Measurements from ENCODE around the gene TSFM.
A peak's percentile ranks its signal among the peaks of the same experiment; 100 is the strongest.

TSFM gene

DNA sequence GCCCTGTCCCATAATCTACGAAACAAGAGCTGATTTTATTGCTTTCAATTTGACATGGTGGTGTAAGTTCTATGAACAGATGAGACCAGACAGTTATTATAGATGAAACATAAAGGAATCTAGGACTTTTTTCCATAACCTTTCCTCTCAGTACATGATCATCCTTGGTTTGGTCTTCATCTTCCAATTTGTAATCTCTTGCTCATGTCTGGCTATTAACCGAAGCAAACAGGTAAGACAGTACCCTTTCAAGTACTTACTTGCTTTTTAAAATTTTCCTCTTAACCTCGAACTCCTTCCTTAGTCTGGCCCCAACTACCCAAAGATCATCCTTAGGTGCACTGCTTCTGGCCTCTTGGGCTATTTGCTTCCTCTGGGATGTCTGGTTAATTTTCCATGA lies 36.6 kb upstream of the TSFM start:
- DNase-seq (ENCODE audit: low read depth, low spot score) = no peak

DNA sequence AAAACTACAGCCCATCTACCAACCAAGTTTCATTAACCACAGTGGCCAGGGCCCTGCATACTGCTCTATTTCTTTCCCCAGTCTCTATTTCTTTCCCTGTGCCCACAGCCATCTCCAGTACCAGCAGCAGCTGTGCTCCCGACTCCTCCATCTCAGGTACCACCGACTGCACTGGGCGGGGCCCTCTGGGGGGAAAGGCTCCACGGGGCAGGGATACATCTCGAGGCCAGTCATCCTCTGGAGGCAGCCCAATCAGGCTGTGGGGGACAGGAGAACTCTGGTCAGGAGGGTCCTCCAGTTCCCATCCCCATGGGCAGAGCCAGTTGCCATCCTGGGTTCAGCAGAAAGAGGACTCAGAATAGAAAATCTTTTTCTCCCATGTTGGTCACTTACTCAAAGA lies 33.5 kb upstream of the TSFM start:
- DNase-seq (ENCODE audit: low read depth, low spot score) = no peak

DNA sequence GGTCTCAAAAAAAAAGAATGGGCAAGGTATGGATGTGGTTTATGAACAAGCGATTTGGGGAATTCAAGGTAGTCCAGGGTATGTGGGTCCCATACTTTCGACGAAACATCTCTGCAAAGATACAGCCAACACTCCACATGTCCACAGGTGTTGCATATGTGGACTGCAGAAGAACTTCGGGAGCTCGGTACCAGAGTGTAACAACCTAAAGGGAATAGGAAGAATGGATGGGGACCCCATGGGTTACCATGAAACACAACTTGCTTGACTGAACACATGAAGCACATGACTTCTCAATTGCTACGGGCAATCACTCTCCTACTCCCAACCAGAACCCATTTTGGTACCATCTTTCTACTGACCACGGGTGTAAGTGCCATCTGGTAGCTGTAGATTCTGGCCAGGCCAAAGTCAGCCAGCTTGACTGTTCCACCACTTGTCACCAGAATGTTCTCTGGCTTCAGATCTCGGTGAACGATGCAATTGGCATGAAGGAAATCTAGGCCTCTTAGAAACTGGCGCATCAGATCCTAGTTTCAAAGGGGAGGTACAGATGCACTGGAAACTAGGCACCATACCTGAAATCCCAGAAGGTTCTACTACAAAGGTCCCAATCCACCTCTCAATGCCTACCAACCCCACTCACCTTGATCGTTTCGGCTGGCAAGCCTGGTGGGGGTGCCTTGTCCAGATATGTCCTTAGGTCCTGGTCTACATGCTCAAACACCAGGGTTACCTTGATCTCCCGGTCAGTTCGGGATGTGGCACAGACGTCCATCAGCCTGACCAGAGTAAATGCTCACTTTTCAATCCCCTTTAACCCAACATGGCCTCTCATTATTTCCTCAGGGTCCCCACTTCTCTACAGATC lies 31.8 kb upstream of the TSFM start:
- DNase-seq (ENCODE audit: low read depth, low spot score) = no peak

DNA sequence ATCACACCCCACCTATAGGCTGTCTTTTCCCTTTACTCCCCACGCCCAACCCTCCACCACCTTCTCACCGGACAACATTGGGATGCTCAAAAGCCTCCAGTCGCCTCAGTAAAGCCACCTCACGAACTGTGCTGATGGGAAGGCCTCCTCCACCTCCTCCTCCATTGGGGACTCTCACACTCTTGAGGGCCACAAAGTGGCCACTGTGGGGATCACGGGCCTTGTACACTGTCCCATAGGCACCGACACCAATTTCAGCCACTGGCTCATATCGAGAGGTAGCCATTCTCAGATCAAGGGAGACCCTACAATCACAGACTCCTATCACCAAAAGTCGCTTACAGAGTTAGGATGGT lies 31.2 kb upstream of the TSFM start:
- no peak for DNase-seq (ENCODE audit: low read depth, low spot score)

DNA sequence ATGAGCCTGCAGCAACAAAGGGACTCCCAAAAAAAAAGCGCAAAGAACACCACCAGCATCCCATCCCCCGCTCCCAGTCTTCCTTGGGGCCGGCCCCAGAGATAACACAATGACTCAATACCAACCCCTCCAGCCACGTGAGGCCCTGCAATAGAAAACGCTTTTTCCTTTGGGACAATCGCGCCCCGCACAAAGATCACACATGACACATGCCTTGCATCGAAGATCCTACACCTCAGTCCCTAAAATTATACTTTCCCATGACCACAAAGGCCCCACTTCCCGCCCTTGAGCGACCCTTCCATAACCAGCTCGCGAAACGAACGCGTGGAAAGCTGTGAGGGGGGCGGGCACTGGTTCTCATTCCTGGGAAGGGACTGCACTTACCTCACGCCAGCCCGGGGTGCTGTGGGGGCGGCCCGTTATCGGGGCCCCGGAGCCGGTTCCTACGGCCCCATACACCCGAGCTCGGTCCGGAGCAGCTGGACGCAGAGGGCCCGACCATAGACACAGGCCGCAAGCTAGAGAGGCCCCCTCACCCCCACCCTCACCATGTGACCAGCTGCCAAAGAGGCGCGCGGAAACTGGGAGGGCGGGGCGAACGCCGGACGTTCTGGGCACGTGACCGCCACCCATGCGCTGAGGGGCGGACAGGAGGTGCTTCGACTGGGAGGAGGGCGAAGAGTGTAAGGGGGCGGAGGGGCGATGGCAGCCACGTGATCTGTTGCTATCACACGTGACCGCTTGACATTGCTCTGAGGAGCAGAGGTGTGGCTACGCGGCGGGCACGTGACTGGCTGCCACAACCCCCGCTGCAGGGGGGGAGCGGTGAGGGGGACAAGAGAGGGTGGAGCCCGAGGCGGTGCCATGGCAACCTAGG lies 30.6 kb upstream of the TSFM start, which contains the start of gene CDK4:
Gene CDK4, minus strand, starts transcription at position 523 of the 880 bp plus-strand sequence. CDS start 593 bp downstream, outside the sequence.
- DNase-seq (ENCODE audit: low read depth, low spot score) = peak; percentile 99

DNA sequence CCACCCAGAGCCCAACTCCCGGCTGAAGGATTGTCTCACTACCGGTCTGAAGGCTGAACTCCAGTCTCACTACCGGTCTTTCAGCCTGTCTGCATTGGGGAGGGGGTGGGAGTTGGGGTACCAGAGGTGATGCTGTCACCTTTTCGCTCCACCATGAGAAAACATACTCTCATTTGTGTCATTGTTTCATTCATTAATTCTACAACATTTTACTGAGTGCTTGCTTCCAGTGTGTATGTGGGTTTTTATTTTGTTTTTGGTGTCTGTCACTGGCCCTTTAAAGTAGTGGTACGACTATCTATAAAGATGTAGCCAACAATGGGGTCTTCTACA lies 30.0 kb upstream of the TSFM start:
- no peak for DNase-seq (ENCODE audit: low read depth, low spot score)

DNA sequence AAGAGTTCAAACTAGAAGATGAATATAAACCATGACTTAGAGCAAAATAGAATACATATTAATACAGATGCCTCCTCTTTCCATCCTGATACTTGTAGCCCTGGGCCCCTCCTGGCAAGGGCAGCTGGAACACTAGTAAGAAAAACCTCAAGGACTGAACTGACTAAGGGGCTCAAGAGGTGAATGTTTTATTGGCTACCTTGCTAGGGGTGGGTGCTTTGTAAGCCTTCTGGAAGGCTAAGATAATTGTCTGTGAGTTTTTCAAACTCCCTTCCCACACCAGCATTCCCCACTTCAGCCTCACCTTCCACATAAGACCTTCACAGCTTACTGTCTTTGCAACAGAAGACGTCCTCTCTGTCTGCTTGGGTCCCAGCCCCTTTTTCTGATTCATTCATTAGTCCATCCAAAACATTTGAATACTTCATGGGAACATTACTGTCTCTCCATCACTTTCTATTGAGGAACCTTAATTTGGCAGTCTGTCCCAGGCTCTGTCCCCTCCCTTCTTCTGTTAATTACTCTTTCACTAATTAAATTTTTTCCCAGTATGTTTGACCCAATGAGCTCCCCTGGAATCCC lies 28.7 kb upstream of the TSFM start:
- DNase-seq (ENCODE audit: low read depth, low spot score) = no peak

DNA sequence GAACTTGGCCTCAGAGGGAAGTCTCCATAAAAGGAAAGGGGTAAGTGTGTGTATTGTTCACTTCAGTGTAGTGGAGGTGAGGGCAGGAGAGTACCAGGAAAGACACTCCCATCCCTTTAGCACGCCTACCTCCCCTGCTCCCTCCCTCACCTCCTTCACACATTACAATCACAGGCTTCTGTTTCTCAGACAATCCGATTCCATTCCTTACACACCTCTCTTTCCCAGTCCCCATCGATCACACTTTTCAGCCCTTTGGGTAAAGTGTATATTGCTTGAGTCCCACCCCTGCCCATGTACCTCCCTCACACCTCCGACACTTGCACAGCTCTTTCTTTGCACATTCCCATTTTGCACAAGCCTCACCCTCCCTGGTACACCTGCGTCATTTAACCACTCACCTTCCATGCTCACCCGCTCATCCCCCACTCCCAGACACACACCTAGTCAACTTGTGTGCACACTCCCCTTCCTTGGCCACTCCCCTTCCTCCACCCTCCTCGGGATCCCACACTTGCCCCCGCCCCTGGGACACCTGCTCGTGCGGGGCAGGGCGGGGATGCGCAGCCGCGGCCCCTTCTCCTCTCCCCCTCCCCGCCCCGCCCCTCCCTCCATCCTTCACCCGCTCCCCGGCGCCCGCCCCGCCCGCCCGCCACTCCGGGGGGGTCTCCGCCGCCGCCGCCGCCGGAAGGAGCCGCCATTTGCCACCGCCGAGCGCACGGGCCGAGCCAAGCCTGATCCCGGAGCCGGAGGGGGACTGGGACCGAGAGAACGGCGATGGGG lies 28.0 kb upstream of the TSFM start, which contains the start of gene MARCHF9:
Gene MARCHF9, plus strand, starts transcription at position 693 of the 783 bp plus-strand sequence. CDS start 426 bp downstream, outside the sequence.
- DNase-seq (ENCODE audit: low read depth, low spot score) = no peak

DNA sequence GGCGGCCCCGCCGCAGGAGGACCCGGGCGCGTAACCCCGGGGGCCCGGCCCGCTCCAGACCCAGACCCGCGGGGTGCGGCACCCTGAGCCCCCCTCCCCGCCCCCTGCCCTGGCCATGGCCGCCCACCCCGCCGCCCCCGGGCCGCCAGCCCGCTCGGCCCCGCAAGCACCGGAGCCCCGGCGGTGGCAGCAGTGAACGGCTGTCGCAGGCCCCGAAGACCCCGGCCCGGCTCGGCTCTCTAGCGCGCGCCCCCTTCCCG lies 27.5 kb upstream of the TSFM start:
- no peak for DNase-seq (ENCODE audit: low read depth, low spot score)

DNA sequence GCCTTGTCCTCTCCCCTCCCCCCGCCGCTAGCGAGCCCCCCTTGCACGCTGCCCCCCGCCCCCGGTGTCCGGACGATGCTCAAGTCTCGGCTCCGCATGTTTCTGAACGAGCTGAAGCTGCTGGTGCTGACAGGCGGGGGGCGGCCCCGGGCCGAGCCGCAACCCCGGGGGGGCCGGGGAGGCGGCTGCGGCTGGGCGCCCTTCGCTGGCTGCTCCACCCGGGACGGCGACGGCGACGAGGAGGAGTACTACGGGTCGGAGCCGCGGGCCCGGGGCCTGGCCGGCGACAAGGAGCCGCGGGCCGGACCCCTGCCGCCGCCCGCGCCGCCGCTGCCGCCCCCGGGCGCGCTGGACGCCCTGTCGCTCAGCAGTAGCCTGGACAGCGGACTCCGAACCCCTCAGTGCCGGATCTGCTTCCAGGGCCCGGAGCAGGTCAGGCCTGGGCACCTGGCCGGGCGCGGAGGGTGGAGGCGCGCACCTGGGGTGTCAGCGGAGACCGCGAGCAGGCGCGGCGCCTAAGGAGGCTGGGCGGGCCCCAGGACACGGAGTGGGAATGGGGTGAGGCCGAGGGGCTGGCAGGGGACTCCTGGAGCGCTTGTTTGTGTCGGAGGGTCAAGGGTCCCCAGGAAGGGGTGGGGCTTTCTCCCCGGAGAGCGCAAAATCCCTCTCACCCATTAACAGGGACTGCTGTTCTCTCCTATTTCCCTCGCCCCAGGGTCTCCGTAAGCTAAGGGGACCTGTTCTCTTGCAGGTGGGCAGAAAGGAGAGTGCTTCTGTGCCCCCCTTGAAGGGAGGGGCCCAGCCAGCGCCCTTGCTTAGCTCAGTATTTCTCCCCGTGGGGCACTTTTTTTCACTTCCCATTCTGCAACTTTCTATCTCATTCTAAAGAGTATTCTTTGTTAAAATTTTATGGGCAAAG lies 26.9 kb upstream of the TSFM start:
- no peak for DNase-seq (ENCODE audit: low read depth, low spot score)

DNA sequence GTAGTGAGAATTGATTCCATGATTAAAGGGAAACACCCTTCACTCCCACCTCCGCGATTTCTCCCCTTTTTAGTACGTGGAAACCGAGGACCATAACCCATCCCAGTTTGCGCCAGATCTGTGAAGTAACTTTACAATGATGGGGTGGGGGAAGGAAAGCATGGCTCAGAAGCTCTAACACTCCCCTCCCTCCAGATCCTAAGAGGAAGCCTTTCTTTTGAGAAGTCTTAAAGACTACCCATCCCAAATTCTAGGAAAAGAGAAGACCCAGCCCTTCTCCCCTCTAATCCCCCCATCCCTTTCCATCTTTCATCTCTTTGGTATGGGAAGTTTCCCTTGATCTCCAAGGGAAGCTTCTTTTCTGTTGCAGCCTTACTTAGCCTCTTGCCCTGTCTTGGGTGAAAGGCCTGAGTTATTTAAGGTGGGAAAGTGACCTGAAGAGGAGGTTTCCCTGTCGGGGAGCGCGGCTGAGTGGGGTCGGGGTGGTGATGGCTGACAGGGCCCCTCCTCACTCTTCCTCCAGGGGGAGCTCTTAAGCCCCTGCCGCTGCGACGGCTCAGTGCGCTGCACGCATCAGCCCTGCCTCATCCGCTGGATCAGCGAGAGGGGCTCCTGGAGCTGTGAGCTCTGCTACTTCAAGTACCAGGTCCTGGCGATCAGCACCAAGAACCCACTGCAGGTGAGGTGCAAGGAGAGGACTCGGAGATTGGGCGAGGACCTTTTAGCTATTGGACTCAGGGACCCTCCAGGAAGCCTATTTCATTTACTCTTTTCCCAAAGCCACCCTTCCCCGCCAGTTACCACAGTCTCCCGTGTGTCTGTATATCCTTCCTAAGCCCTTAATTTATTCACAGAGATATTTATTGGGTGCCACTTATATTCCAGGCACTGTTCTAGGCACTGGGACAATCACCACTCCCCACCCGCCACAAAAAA lies 25.9 kb upstream of the TSFM start:
- no peak for DNase-seq (ENCODE audit: low read depth, low spot score)

DNA sequence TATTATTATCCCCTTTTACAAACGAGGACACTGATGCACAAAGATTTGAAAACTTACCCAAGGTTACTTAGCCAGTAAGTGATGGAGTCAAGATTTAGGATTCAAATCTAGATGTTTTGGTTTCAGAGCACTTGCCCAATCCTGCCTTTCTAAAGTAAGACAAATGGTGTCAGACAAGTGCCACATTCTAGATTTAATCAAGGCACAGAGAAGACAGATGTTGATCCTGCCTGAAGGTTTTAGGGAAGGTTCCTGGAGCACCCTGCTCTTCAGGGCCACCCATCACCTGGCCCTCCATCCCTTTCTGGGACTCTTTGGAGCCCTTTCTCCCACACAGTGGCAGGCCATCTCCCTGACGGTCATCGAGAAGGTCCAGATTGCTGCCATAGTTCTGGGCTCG lies 24.8 kb upstream of the TSFM start:
- no peak for DNase-seq (ENCODE audit: low read depth, low spot score)

DNA sequence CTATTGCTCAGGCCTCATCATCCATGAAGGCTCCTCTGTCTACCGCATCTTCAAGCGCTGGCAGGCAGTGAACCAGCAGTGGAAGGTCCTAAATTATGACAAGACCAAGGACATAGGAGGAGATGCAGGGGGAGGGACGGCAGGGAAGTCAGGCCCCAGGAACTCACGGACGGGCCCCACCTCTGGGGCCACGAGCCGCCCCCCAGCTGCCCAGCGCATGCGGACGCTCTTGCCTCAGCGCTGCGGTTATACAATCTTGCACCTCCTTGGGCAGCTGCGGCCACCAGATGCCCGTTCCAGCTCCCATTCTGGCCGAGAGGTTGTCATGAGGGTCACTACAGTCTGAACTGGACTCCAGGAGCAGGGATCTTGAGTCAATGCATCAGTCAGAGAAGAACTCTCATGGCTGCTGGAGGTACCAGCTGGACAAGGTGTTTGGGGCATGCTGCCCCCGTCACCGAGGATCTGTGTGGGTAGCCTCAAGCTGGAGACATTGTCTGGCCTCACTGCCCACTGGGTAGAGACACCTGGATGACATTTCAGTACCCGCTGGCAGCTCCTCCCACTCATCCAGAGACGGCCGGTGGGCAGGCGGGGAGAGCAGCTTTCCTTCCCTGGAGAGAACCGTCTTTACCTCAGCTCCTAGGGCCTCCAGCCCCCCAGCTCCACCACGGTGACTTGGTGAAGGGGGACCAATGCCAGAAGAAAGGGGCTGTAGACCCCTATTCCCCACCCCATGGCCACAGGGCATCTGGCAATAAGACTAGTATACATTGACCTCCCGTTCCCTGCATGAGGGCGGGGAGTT lies 23.8 kb upstream of the TSFM start:
- no peak for DNase-seq (ENCODE audit: low read depth, low spot score)

DNA sequence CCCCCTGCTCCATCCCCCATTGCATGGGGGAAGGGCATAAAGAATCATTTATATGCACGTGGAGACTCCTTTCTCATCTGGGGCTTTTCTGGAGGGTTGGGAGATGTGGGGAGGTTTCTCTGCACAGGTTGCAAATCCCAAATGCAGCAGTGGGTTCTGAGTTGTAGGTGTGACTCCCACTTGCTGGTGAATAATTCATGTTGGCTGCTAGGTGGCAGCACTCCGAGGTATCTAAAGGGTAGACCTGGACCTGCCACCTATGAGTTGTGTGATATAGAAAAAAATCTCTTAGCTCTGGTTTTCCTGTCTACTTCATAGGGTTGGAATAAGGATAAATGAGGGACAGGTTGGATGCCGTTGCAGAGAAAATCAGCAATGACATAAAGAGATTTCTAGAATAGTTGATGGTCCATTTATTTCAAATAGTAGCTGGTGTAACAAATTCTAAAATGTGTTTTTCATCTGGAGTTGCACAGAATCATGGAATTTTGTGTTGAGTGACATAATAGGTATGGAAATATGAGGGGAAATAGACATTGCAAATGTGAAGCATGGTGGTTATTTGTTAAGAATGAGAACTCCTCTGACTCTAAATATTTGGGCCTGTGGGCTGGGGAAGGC lies 23.1 kb upstream of the TSFM start:
- no peak for DNase-seq (ENCODE audit: low read depth, low spot score)

DNA sequence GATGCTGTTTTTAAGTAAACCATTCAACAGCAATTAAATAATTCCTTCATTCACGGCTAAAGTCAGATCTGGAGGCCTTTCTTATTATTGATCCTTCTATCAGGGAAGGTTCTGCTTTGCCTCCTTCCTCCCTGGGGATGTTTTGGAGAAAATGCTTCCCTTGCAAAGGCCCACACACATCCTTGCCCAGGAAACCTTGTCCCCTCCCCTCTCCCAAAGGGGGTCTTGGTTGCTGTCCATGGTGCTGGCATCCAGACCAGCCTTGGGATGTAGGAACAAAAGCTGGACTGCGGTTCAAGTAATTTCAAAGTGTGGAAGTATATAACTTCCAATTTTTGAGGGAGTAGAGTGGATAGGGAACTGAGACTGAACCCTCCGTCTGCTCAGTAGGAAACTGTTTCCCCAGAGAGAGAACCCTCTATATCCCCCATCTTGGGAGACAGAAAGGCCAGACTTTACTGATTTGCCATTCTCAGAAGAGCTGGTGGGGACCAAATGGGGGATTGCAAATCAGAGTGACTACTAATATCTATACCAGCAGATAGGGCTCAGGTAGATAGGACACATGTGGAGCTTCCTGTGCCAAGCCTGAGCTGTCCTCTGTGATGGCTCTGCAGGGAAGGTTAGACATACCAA lies 22.1 kb upstream of the TSFM start:
- no peak for DNase-seq (ENCODE audit: low read depth, low spot score)

DNA sequence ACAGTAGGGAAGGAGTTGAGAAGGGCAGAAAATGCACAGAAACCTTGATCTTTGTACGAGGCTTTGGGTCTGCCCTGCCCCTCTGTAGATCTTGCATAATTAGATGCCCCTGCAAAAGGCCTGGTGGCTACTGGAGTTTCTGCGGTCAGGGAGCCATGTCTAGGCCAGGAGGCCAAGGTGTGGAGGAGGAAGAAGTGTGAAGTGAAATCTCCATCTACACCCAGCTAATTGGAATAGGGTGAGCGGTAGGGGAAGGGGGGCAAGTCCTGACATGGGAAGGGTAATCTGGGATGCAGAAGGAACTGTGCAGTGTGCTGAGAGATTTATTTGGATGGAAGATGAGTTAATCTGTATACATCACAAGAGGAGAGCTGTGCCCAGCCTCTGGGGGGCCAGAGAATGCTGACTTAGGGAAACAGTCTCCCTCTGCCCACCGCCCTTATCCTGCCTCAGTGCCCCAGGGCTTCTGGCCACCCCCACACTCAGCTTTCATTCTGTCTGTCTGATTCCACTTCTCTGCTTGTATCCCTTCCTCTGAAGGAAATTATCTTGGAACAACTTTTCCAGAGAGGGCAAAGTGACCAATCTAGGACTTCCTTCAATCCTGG lies 21.1 kb upstream of the TSFM start:
- no peak for DNase-seq (ENCODE audit: low read depth, low spot score)

DNA sequence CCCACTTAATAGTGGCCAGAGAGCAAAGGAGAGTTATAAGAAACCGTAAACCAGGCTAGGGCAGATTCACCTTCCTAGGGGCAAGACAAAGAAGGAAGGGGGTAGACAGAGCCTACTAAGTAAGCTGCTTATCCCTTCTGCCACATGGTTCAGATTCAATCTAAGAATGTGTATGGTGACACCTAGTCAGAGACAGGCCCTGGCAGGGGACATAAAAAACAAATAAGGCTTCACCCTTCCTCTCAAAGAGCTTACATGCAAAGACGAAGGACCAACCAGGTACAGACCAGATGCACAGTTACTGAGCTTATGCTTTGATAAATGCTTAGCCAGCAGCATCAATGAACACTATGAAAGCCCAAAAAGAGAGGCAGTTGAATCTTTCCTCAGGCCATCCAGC lies 20.1 kb upstream of the TSFM start:
- no peak for DNase-seq (ENCODE audit: low read depth, low spot score)

Measured in iPS DF 19.7 (cell line).